Activated effector memory CD4-positive, alpha-beta T cell treated with Interleukin-2 at 50 U/mL for 16 hours (primary cell): ENCODE measurements around the gene ZBTB47.

Experiments used
- DNase-seq: peaks from one replicate; pipeline ENCODE4 v3.0.0-alpha.2; 2020

The ZBTB47 gene

GRCh38 chr3:42653303-42653559, 266 bp upstream of the ZBTB47 start:
- DNase-seq: no peak

DNA sequence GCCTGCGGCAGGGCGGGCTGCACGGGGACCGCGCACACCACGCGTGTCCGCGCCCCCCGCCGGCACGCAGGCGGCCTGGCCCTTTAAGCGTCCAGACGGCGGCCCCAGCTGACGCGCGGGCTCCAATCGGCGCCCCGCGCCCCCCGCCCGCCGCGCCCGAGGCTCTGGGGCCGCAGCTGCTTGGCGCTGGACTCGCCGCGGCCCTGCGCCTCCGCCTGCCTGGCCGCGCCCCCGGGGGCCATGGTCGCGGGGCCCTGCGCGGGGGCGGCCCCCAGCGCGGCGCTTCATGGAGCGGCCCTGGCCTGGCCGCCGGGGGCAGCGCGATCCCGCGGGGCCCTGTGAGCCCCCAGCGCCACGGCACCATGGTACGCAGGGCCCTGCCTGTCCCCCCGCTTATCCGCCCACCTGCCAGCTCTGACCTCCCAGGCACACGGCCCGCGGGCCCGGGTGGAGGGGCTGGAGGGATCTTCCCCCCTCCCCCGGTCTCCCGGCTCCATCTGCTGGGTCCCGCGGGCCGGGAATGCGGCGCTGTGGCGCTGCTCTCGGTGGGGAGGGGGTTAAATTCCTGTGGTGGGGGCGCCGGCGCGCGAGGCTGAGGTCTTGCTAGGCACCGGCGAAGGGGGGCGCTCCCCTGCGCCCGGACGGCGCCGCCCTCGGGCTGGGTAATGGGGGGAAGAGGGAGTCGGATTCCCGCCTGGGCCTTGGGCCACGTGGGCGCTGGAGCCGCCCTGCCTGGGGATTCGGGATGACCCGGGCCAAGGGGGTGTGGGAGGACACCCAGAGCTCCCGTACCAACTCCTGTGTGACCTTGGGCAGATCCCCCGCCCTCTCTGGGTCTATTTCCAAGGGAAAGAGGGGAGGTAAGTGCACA, 1.1 kb downstream of the ZBTB47 start:
- no peak for DNase-seq

DNA sequence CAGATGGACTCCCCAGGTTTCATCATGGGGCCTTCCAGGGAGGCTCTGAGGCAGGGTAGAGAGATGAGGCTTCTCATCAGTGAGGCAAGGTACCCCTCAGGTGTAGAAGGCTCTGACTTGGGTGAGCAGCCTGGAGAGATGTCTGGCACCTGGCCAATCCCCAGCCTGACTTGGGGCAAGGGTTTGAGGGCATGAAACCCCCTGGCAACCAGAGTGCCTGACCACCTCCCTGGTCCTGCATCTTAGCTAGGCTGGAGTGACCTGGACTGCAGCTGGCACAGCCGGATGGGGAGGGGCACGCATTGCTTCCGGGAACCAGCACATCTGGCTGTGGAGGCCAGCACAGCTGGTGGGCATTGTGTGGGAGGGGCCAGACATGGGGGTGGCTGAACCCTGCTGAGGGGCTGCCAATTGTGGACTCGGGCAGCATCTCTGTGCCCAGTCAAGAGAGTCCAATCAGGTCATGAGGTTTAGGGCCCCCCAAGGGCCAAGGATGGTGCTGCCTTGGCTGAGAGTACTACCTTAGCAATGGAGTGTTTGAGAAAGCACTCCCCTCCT, 1.9 kb downstream of the ZBTB47 start:
- no peak for DNase-seq

DNA sequence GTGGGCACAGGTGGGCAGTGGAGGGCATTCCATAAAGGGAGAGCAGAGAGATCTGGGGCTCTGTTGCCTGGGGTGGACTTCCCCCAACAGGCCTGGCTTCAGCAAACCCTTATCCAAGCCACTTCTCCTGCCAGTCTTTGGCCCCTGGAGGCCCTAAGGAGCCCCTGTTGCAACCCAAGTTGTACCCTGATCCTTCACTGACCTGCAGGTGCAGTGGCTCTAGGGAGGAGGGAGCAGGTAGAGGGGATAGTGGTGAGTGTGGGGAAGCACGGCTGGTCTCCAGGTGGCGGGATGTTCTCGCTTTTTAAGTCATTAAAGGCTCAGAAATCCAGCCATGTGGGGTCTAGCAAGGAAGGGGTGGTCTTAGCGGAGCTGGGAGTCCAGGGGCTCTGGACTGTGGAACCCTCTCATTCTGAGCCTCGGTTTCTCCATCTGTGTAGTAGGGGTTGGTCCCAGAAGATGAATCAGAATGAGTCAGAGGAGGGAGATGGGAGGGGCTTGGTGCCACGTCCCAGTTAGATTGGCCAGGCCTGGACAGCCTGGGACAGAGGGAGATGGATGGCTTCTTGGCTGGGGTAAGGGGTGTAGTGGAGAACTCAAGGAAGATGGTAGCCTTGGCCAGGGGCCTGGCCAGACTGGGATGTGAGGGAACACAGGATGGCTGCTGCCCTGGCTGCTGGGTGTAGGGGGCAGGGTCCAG, 2.6 kb downstream of the ZBTB47 start:
- no peak for DNase-seq

DNA sequence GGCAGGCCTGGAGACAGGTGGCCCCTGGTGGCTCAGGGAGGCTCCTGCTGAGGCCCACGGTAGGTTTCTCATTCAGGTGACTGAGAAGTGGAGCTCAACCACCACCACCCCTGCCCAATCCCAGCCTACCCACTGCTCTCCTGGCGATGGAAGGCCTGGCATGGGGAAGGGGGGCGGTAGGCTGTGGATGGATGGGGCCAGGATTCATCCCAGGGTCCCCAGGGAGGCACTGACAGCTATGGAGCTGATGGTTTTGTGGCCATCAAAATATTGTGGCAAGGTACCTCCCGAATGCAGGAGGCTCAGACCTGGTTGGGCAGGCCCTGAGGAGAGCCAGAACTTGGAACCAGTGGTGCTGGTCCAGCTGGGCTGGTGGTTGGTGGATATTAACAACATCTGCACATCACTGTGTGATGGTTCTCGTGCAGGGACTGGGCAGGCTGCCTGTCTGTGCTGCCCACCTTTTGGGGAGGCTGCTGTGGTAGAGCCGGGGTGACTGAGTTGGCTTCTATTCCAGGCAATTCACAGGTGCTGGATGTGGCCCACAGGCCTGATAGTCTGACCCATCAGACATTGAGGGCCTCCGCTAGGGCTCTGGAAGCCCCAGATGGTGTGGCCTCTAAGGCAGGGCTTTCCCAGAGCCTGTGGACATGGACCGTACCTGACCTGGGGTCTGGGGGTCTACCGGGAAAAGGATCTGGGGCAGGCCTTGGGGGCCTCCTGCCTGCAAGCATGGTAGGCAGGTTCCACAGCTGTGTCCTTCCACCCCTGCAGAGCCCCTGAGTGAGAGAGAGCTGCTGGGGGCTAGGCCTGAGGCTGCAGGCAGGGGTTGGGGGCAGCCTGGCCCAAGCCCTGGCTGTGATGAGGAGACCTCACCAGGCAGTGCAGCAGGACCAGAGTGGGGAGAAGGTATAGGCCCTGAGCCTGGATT, 3.4 kb downstream of the ZBTB47 start:
- DNase-seq: no peak

DNA sequence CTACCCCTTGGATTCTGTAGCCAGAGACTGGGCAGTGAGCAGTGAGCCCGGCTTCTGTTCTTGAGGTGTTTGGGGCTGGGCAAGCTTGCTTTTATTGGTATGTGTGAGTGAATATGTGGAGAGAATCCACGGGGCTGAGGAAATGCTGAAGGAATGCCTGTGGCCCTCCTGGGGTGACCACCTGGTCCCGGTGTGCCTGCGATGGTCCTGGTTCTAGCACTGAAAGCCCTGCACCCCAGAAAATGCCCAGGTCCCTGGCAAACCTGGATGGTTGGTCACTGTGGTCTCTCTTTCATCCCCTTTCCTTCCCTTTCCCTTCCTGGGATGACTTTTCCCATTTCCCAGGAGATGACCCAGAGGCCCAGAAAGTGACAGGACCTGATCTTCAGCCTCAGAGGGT, 4.2 kb downstream of the ZBTB47 start:
- DNase-seq: no peak

DNA sequence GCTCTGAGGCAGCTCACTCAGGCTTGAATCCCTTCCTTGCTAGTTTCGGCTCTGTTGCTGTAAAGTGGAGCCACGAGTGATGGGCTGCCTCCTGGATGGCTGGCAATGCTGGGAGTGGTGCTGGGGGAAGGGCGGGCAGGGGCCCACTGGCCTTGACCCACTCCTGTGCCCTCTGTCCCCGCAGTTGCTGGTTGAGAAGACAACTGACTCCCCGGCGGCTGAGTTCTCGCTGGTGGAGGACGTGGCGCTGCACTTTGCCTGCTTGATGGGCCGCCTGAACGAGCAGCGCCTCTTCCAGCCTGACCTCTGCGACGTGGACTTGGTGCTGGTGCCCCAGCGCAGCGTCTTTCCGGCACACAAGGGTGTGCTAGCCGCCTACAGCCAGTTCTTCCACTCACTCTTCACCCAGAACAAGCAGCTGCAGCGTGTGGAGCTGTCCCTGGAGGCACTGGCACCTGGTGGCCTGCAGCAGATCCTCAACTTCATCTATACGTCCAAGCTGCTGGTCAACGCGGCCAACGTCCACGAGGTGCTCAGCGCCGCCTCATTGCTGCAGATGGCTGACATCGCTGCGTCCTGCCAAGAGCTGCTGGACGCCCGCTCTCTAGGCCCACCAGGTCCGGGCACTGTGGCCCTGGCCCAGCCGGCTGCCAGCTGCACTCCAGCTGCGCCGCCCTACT, 4.7 kb downstream of the ZBTB47 start:
- DNase-seq: no peak

GRCh38 chr3:42658771-42659390, 5.4 kb downstream of the ZBTB47 start:
- no peak for DNase-seq

DNA sequence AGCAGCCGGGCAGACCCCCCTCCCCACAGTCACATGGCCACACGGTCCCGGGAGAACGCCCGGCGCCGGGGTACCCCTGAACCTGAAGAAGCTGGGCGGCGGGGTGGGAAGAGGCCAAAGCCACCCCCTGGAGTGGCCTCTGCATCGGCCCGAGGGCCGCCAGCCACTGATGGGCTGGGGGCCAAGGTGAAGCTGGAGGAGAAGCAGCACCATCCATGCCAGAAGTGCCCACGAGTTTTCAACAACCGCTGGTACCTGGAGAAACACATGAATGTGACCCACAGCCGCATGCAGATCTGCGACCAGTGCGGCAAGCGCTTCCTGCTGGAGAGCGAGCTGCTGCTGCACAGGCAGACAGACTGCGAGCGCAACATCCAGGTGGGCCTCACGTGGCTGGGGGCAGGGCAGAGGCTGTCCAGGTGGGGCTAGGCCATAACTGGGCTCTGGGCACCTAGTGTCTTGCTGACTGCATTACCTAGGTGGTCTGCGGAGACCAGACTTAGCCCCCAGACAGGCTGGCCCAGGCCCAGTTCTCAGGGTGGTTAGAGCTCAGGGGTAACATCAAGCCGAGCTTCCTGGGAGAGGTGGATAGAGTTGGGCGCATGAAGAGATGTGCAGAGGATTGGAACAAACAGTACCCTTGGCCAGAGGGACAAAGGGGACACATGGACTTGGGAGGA, 6.1 kb downstream of the ZBTB47 start:
- DNase-seq: no peak

DNA sequence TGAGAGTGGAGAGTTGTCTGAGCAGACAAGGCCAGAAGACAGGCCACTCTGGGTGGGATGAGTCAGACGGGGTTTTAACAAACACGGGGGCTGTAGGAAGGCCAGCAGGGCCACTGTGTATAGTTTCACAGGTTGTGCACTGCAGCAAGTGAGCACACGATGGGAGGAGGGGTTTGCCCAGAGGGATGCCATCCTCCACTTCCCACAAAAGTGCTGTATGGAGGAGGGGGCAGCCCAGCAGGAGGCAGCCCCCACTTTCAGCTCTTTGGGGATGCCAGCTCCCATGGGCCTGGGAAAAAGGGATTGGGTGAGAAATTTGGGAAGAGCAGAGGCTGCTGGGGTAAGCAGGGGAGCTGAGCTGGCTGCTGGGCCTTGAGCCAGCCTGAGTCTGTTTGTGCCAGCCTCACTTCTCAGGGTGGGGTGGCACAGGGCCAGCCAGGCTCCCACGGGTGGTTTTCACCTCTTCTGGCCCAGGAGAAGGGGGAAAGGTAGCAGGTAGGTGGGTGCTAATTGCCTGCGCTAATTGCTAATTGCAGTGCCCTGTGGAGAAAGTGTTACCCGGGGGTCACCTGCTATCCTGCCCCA, 6.7 kb downstream of the ZBTB47 start:
- DNase-seq: no peak

GRCh38 chr3:42660898-42661297, 7.4 kb downstream of the ZBTB47 start:
- no peak for DNase-seq

- no peak for DNase-seq
Measured at GRCh38 chr3:42661593-42662022, 8.1 kb downstream of the ZBTB47 start.

DNA sequence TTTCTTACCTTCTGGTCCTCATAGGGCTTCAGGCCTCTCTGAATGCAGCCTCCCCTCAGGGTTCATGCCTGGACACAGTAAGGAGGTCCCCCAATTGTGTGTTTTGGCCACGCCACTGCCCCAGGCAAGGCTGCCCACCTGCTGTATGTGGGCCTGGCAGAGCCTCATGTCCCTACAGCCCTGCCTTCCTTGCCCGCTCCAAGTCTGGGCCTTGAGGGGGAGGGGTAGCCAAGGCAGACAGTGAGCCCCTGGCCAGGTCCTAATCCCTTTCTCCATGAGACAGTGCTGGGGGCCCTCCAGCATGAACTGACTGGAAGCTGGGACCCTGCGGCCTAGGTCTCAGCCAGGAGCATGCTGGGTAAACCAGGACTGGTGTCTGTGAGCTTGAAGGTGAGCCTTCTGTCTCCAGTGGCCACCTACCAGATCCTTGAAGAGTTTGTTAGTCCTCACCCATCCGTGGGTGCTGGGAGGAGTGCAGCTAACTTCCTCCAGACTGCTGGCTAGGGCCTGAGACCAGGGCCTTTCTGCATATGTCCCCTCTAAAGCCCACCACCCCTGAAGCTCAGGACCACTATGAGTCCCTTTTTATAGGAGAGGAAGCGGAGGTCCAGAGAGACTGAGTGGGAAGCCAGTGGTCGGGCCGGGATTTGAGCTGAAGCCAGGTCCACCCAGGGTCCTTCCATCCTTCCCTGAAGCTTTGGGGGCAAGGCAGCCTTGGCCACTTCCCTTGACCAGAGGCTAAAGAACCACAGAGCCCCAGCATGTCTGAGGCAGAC, 8.7 kb downstream of the ZBTB47 start:
- no peak for DNase-seq

DNA sequence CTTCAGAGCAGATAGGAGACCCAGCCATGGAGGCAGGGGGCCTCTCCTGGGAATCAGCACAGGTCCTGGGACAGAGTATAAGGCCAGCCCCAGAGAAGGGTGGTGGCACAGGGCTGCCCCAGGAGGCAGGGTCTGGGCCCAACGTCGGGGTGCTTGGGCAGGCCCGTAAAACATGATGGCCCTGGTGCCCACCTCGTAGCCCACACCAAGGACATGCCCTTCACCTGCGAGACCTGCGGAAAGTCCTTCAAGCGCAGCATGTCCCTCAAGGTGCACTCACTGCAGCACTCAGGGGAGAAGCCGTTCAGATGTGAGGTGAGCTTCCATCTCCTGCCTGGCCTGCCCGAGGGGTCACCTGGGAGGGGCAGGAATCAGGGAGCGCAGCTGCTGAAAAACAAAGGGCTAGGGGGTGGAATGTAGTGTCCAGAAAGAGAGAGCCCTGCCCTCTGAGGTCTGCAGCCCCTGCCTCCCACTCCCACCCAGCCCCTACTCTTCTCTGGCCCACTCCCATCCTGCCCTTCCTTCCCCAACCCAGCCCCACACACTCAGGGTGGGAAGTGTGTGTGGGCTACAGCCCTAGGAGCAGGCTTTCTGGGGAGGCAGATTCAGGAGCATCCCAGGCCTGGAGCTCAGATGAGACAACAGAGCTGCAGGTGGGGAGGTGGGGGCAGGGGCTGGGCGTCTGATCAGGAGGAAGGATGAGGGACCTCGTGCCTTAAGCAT, 9.5 kb downstream of the ZBTB47 start:
- DNase-seq: no peak

DNA sequence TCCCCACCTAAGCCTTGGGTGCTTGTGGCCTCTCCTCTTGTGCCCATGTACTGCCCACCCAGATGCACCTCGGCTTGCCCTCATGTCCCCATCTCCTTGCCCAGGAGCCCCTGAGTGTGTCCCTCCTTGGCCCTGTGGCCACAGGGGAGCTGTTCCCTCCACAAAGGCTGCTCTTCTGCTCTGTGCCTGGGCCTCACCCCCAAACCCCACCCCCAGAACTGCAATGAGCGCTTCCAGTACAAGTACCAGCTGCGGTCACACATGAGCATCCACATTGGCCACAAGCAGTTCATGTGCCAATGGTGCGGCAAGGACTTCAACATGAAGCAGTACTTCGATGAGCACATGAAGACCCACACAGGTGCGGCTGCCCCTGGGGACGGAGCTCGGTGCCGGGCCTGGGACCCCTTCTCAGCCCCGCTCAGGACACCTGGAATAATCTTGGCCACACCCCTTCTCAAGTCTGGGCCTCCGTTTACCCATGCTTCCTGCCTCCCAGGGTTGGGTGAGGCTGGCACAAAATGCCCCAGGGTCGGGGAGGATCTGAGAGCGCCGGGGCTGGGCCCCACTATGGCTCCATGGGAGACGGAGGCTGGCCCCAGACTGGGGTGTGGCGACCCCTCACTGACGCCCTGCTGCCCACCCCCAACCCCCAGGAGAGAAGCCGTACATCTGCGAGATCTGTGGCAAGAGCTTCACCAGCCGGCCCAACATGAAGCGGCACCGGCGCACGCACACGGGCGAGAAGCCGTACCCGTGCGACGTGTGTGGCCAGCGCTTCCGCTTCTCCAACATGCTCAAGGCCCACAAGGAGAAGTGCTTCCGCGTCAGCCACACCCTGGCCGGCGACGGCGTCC, 10.3 kb downstream of the ZBTB47 start:
- DNase-seq: no peak

- no peak for DNase-seq
Measured at GRCh38 chr3:42664438-42664803, 10.9 kb downstream of the ZBTB47 start.

- no peak for DNase-seq
Measured at GRCh38 chr3:42665050-42665878, 11.8 kb downstream of the ZBTB47 start.

GRCh38 chr3:42666022-42666421, 12.5 kb downstream of the ZBTB47 start:
- DNase-seq: no peak
